IMR-90 (cell line): ENCODE results near the gene TBC1D16. TPM values are rescaled to one million over a fixed set of nuclear protein-coding genes. Genes with fewer than 3 reads are reported as not detected.

Experiments used
- ATAC-seq: fragments of 200-7000 bp; cut with Tn5 transposase; 2 replicates; pipeline ENCODE4 v1.9.1; 2020; ENCODE audit warnings: low read depth, mild to moderate bottlenecking, moderate library complexity
- BruUV-seq: library from RNA; stranded (reverse); fragments of 400-500 nt; replicated peaks from 2 replicates; lab custom pipeline; 2021; lab: Mats Ljungman, UMichigan
- CTCF ChIA-PET: fragments of 300-600 bp; formaldehyde crosslinking; extraction: SDS; loops from one replicate; lab custom pipeline; 2021; ENCODE audit warnings: antibody characterized with exemption; lab: Yijun Ruan, JAX
- POLR2A ChIA-PET: fragments of 300-600 bp; sonication (Branson Sonifier 250); formaldehyde crosslinking; loops from one replicate; lab custom pipeline; 2022; ENCODE audit warnings: antibody characterized with exemption; ENCODE audit not compliant: unreplicated experiment; lab: Charles Lee
- DNase-seq: peaks from one replicate; pipeline ENCODE4 v3.0.0; 2013
- H2AFZ ChIP-seq: replicated peaks from 2 replicates; pipeline ENCODE3; 2013; ENCODE audit warnings: low read length, mild to moderate bottlenecking; ENCODE audit not compliant: poor library complexity
- H2AK5ac ChIP-seq: 2 replicates; pipeline ENCODE4 v1.6.1; 2013; ENCODE audit warnings: low read depth, low read length, inconsistent platforms
- H2AK9ac ChIP-seq: replicated peaks from 2 replicates; pipeline ENCODE3; 2013; ENCODE audit warnings: mild to moderate bottlenecking, low read depth, low read length, moderate library complexity; ENCODE audit not compliant: poor library complexity
- H2BK120ac ChIP-seq: 2 replicates; pipeline ENCODE4 v1.6.1; 2013; ENCODE audit warnings: low read depth, low read length, inconsistent platforms
- H2BK15ac ChIP-seq: 3 replicates; pipeline ENCODE4 v1.6.1; 2013; ENCODE audit warnings: low read depth, low read length, inconsistent platforms
- H2BK20ac ChIP-seq: 2 replicates; pipeline ENCODE4 v1.6.1; 2013; ENCODE audit warnings: low read depth, mild to moderate bottlenecking, inconsistent platforms, low read length, moderate library complexity
- H2BK5ac ChIP-seq: 2 replicates; pipeline ENCODE4 v1.6.1; 2013; ENCODE audit warnings: mild to moderate bottlenecking, low read depth, low read length, inconsistent platforms; ENCODE audit not compliant: poor library complexity, severe bottlenecking
- H3K14ac ChIP-seq: replicated peaks from 2 replicates; pipeline ENCODE4 v1.6.1; 2013; ENCODE audit warnings: low read depth, low read length, inconsistent platforms
- H3K18ac ChIP-seq: 2 replicates; pipeline ENCODE4 v1.6.1; 2013; ENCODE audit warnings: low read depth, low read length, control low read depth
- H3K23ac ChIP-seq: 2 replicates; pipeline ENCODE4 v1.6.1; 2013; ENCODE audit warnings: low read depth, low read length, inconsistent platforms
- H3K27ac ChIP-seq: 2 replicates; pipeline ENCODE4 v1.5.1; 2013; ENCODE audit warnings: mild to moderate bottlenecking, control low read depth, low read length; ENCODE audit not compliant: insufficient read depth
- H3K27me3 ChIP-seq: 2 replicates; pipeline ENCODE4 v1.6.1; 2013; ENCODE audit warnings: low read length; ENCODE audit not compliant: control insufficient read depth, insufficient read depth
- H3K36me3 ChIP-seq: 2 replicates; pipeline ENCODE4 v1.6.1; 2013; ENCODE audit warnings: low read length, mixed read lengths; ENCODE audit not compliant: control insufficient read depth, insufficient read depth
- H3K4ac ChIP-seq: 2 replicates; pipeline ENCODE4 v1.6.1; 2013; ENCODE audit warnings: low read depth, low read length, inconsistent platforms
- H3K4me1 ChIP-seq: 2 replicates; pipeline ENCODE4 v1.6.1; 2013; ENCODE audit warnings: low read length, mixed read lengths; ENCODE audit not compliant: control insufficient read depth, insufficient read depth
- H3K4me2 ChIP-seq: 2 replicates; pipeline ENCODE4 v1.6.1; 2013; ENCODE audit warnings: low read depth, mild to moderate bottlenecking, control low read depth, low read length, moderate library complexity
- H3K4me3 ChIP-seq: 2 replicates; pipeline ENCODE4 v1.5.1; 2013; ENCODE audit warnings: low read depth, mild to moderate bottlenecking, control low read depth, low read length, moderate library complexity; ENCODE audit not compliant: insufficient read depth
- H3K56ac ChIP-seq: 2 replicates; pipeline ENCODE4 v1.6.1; 2013; ENCODE audit warnings: low read length, inconsistent platforms; ENCODE audit not compliant: insufficient read depth; ENCODE audit errors: extremely low read depth
- H3K79me1 ChIP-seq, 2 experiments: 2 replicates each; pipeline ENCODE4 v1.6.1; 2013; ENCODE audit warnings: low read length in 2 of 2, inconsistent platforms in 1 of 2, low read depth in 1 of 2
- H3K9ac ChIP-seq: 2 replicates; pipeline ENCODE4 v1.6.1; 2013; ENCODE audit warnings: low read depth, low read length, control low read depth
- H3K9me1 ChIP-seq: 2 replicates; pipeline ENCODE4 v1.6.1; 2013; ENCODE audit warnings: low read length, inconsistent platforms; ENCODE audit not compliant: insufficient read depth
- H3K9me3 ChIP-seq: 2 replicates; pipeline ENCODE4 v1.6.1; 2013; ENCODE audit warnings: low read length; ENCODE audit not compliant: control insufficient read depth, insufficient read depth
- H4K20me1 ChIP-seq: 2 replicates; pipeline ENCODE4 v1.6.1; 2013; ENCODE audit warnings: low read length, inconsistent platforms; ENCODE audit not compliant: insufficient read depth
- H4K5ac ChIP-seq: 2 replicates; pipeline ENCODE4 v1.6.1; 2013; ENCODE audit warnings: mild to moderate bottlenecking, low read depth, low read length, control low read depth
- H4K8ac ChIP-seq, 2 experiments: 2 replicates each; pipeline ENCODE4 v1.6.1; 2013; ENCODE audit warnings: low read depth in 2 of 2, low read length in 2 of 2, control low read depth in 1 of 2, inconsistent platforms in 1 of 2
- H4K91ac ChIP-seq: 2 replicates; pipeline ENCODE4 v1.6.1; 2013; ENCODE audit warnings: low read depth, low read length, inconsistent platforms; ENCODE audit not compliant: insufficient read depth
- BHLHE40 ChIP-seq: fragments of 150-350 bp; IDR thresholded peaks from 2 replicates; pipeline ENCODE4 v1.6.1; 2016; ENCODE audit warnings: mild to moderate bottlenecking, low read depth, low read length
- CEBPB ChIP-seq: IDR thresholded peaks from 2 replicates; pipeline ENCODE4 v1.6.1; 2012; ENCODE audit warnings: low read depth, low read length, improper control_type of control experiment
- CHD1 ChIP-seq: IDR thresholded peaks from 2 replicates; pipeline ENCODE4 v1.6.1; 2012; ENCODE audit warnings: low read depth, low read length, improper control_type of control experiment
- ELK1 ChIP-seq: fragments of 150-350 bp; IDR thresholded peaks from 2 replicates; pipeline ENCODE4 v1.6.1; 2016; ENCODE audit warnings: low read depth, mild to moderate bottlenecking, low read length, moderate library complexity, borderline replicate concordance
- FOS ChIP-seq: fragments of 150-350 bp; IDR thresholded peaks from 2 replicates; pipeline ENCODE4 v1.6.1; 2016; ENCODE audit warnings: low read depth, low read length
- MAFK ChIP-seq: IDR thresholded peaks from 2 replicates; pipeline ENCODE4 v1.6.1; 2012; ENCODE audit warnings: low read depth, low read length, improper control_type of control experiment
- MAZ ChIP-seq: IDR thresholded peaks from 2 replicates; pipeline ENCODE4 v1.6.1; 2012; ENCODE audit warnings: low read depth, mild to moderate bottlenecking, low read length, improper control_type of control experiment, moderate library complexity, borderline replicate concordance
- MXI1 ChIP-seq: IDR thresholded peaks from 2 replicates; pipeline ENCODE4 v1.6.1; 2012; ENCODE audit warnings: low read depth, mild to moderate bottlenecking, low read length, moderate library complexity, borderline replicate concordance
- RAD21 ChIP-seq: IDR thresholded peaks from 2 replicates; pipeline ENCODE4 v1.6.1; 2012; ENCODE audit warnings: low read length, improper control_type of control experiment
- RCOR1 ChIP-seq: IDR thresholded peaks from 2 replicates; pipeline ENCODE4 v1.6.1; 2012; ENCODE audit warnings: mild to moderate bottlenecking, low read length, improper control_type of control experiment; ENCODE audit not compliant: insufficient replicate concordance
- RFX5 ChIP-seq: IDR thresholded peaks from 2 replicates; pipeline ENCODE4 v1.8.0; 2012; ENCODE audit warnings: low read depth, mild to moderate bottlenecking, low read length, moderate library complexity
- WGBS, 2 experiments: methylation state at CpG; one replicate each; pipeline versions ENCODE4 v1.1.5 to v1.1.7; 2013; ENCODE audit warnings: missing lambda C conversion rate in 2 of 2; ENCODE audit not compliant: insufficient read length in 1 of 2; ENCODE audit errors: extremely low coverage in 2 of 2; 5-methylcytosine and 5-hydroxymethylcytosine counted together
- dilution Hi-C: fragments of 300-500 bp; cut with HindIII; formaldehyde crosslinking; loops from one replicate; pipeline ENCODE4 v1.14.3; 2018; ENCODE audit warnings: low sequenced_read_pairs; ENCODE audit not compliant: unreplicated experiment
- in situ Hi-C: fragments of 300-500 bp; cut with MboI; formaldehyde crosslinking; loops from 3 replicates; pipeline ENCODE4 v1.14.3; 2019; ENCODE audit warnings: low sequenced_read_pairs, inconsistent platforms, mixed read lengths
- intact Hi-C: fragments of 100-400 bp; cut with micrococcal nuclease; formaldehyde crosslinking; loops from 2 replicates; pipeline ENCODE4 v1.10.0; 2022
- polyA plus RNA-seq, 3 experiments: library from polyadenylated mRNA; depleted of rRNA; stranded (reverse); fragments of >200 nt; gene quantifications; 2 replicates each; pipeline ENCODE4 v1.2.3, GENCODE V29; 2012; ENCODE audit warnings: low replicate concordance in 1 of 3
- total RNA-seq: library from RNA; depleted of rRNA; stranded (reverse); fragments of >200 nt; gene quantifications from 2 replicates; pipeline ENCODE4 v1.2.3, GENCODE V29; 2012
- TF ChIP-seq, protein P1 (sequence below): conservative IDR thresholded peaks from 2 replicates; pipeline ENCODE4 v1.5.1; 2012; ENCODE audit warnings: mild to moderate bottlenecking, low read depth, low read length, improper control_type of control experiment

Gene TBC1D16
- total and polyA plus RNA-seq, 2 of the 4 experiments (the other 2 are of a cell fraction), result 10.1 to 16.7 TPM

DNA sequence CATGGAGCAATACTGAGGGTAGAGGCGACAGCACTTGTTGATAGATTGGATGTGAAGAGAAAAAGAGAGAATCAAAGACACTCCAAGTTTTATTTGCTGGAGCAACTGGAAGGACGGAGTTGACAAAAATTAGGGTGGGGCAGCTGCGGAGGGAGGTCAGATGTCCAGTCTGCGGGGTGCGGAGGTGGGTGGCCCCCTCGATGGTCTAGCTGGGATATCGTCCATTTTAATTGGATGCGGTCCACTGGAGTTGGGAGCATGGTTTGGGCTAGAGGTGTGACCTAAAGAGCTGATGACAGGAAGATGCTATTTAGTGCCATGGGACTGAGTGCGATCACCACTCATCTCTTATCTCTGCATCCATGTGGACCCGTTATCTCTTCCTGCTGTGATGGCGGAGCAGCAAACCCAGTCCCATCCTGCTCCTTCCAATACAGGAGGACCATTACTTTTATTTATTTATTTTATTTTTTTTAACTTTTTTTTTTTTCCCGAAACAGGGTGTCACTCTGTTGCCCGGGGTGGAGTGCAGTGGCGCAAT, 148.2 kb downstream of the TBC1D16 start:
- H3K9me3 ChIP-seq, result no peaks in the 10 kb centered on the region
- no peaks in the 10 kb centered on the region for H3K36me3 ChIP-seq
- H3K4me3 ChIP-seq, result no peak overlapping the region
- no peaks in the 10 kb centered on the region for H3K79me1 ChIP-seq
- no peak overlapping the region for H4K5ac ChIP-seq
- H3K27me3 ChIP-seq, result peaks cover 47% of the 10 kb centered on the region
- no peak overlapping the region for H4K91ac ChIP-seq
- no peak overlapping the region for H2AFZ ChIP-seq
- no peak overlapping the region for H2BK15ac ChIP-seq
- H3K4ac ChIP-seq, result no peak overlapping the region
- H3K9ac ChIP-seq, result no peak overlapping the region
- H2BK120ac ChIP-seq, result no peak overlapping the region
- no peaks in the 10 kb centered on the region for H3K9me1 ChIP-seq
- no peak overlapping the region for H4K8ac ChIP-seq
- H2AK9ac ChIP-seq, result no peak overlapping the region
- no peak overlapping the region for H3K27ac ChIP-seq
- no peak overlapping the region for H2BK20ac ChIP-seq
- no peak overlapping the region for H3K4me2 ChIP-seq
- DNase-seq (no peak), ATAC-seq (no peak)
- no peaks in the 10 kb centered on the region for H3K4me1 ChIP-seq
- WGBS, 2 experiments, result 51% methylated on average over 5 of the region's 14 CpGs; no CpG with 5 or more reads in 1 of the 2 experiments
- no TSS peak for BruUV-seq
- dilution Hi-C loops (no loop called here), in situ Hi-C loops (no loop called here), intact Hi-C loops (no loop called here)
- H3K23ac ChIP-seq, result no peak overlapping the region
- ChIA-PET CTCF (no interaction called here), POLR2A (no interaction called here)
- no peaks in the 10 kb centered on the region for H4K20me1 ChIP-seq
- no peak overlapping the region for H3K56ac ChIP-seq
- no peak overlapping the region for H3K14ac ChIP-seq
- H2BK5ac ChIP-seq, result no peak overlapping the region
- no peak overlapping the region for H3K18ac ChIP-seq
- TF ChIP-seq MAFK, result no peak
- TF ChIP-seq RAD21, result no peak
- no peak for TF ChIP-seq MAZ
- no peak for TF ChIP-seq MXI1
- no peak for TF ChIP-seq CHD1
- no peak for TF ChIP-seq FOS
- no peak for TF ChIP-seq BHLHE40
- TF ChIP-seq, protein P1, sequence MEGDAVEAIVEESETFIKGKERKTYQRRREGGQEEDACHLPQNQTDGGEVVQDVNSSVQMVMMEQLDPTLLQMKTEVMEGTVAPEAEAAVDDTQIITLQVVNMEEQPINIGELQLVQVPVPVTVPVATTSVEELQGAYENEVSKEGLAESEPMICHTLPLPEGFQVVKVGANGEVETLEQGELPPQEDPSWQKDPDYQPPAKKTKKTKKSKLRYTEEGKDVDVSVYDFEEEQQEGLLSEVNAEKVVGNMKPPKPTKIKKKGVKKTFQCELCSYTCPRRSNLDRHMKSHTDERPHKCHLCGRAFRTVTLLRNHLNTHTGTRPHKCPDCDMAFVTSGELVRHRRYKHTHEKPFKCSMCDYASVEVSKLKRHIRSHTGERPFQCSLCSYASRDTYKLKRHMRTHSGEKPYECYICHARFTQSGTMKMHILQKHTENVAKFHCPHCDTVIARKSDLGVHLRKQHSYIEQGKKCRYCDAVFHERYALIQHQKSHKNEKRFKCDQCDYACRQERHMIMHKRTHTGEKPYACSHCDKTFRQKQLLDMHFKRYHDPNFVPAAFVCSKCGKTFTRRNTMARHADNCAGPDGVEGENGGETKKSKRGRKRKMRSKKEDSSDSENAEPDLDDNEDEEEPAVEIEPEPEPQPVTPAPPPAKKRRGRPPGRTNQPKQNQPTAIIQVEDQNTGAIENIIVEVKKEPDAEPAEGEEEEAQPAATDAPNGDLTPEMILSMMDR, result no peak
- TF ChIP-seq RFX5, result no peak
- TF ChIP-seq ELK1, result no peak
- no peak for TF ChIP-seq RCOR1
- TF ChIP-seq CEBPB, result no peak
- H2AK5ac ChIP-seq, result no peak overlapping the region
